Activated T-helper 2 cell treated with anti-CD3 and anti-CD28 coated beads, Interferon-gamma antibody, Interleukin-2, Interleukin-4, amounts not matched to agents 10 μg/mL and 5 μg/mL and 100 μg/mL, durations not matched to agents 14 hours and 24 hours and 36 hours (primary cell): Measurements from ENCODE around the gene DUSP5. TPM values are rescaled to one million over a fixed set of nuclear protein-coding genes. Genes with fewer than 3 reads are reported as not detected.

Experiments
- DNase-seq: peaks from one replicate; pipeline ENCODE4 v3.0.0; 2021; ENCODE audit warnings: low spot score
- H3K27ac Mint-ChIP-seq: one replicate; pipeline ENCODE4 v1.8.0; 2021; ENCODE audit warnings: mixed read lengths
- H3K27me3 Mint-ChIP-seq: one replicate; pipeline ENCODE4 v1.8.0; 2021; ENCODE audit warnings: low read depth, mixed read lengths
- H3K36me3 Mint-ChIP-seq: one replicate; pipeline ENCODE4 v1.8.0; 2021; ENCODE audit warnings: low read depth, mixed read lengths
- H3K4me1 Mint-ChIP-seq: one replicate; pipeline ENCODE4 v1.8.0; 2021; ENCODE audit warnings: low read depth, mixed read lengths
- H3K4me3 Mint-ChIP-seq: one replicate; pipeline ENCODE4 v1.8.0; 2021; ENCODE audit warnings: low read depth, mild to moderate bottlenecking, moderate library complexity, mixed read lengths
- H3K9me3 Mint-ChIP-seq: one replicate; pipeline ENCODE4 v1.8.0; 2021; ENCODE audit warnings: mixed read lengths
- intact Hi-C: fragments of 100-400 bp; cut with micrococcal nuclease; formaldehyde crosslinking; loops from one replicate; pipeline ENCODE4 v1.15.1; 2023
- total RNA-seq: library from RNA; stranded (reverse); gene quantifications from 2 replicates; pipeline ENCODE4 v1.2.3, GENCODE V29; 2022

Gene DUSP5
- total RNA-seq, 1 donor from 2014 or later = 86.2 TPM

DNA sequence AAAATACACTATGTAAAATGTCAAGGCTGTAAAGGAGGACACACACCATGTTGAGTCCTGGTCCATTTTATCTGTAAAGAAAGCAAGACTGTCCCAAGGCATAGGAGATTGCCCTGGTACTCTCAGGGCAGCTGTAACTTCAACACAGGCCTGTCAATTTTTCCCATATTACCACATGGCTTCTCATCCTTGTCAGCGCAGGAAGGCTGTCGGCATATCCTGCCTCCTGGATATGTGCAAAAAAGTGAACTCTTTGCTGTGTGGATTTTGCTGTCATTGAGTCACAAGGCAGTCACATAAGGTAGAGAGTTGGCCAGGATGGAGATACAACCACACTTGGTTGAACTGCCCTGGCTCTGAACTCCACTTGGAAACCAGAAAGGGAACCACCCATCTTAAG is 8.7 kb downstream of the DUSP5 start:
- no peaks in the 10 kb centered on the region for H3K9me3 Mint-ChIP-seq
- peaks cover 98% of the 10 kb centered on the region for H3K36me3 Mint-ChIP-seq
- H3K4me1 Mint-ChIP-seq = peaks cover 82% of the 10 kb centered on the region
- intact Hi-C loops = no loop called here
- H3K27ac Mint-ChIP-seq = no peak overlapping the region
- no peaks in the 10 kb centered on the region for H3K27me3 Mint-ChIP-seq
- no peak overlapping the region for H3K4me3 Mint-ChIP-seq
- no peak for DNase-seq

DNA sequence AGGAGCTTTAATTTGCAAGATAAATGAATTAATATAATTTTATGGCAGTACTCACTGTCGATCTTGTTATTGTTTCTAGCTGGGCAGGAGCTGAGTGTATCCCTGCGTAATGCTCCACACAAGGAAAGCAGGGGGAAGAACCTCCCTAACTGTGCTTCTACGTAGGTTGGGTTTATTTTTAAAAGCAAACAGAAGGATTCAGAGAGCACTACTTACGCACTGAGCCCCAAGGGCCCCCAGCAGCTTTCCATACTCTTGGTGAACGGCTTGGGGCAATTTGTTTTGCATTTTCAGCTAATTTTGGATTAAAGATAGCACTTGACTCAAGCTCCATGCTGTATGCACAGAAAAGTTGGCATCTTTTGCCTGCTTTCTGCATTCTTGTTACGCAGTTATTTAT is 9.6 kb downstream of the DUSP5 start:
- no peak overlapping the region for H3K4me3 Mint-ChIP-seq
- no peak for DNase-seq
- intact Hi-C loops = no loop called here
- H3K36me3 Mint-ChIP-seq = peaks cover 100% of the 10 kb centered on the region
- H3K9me3 Mint-ChIP-seq = no peaks in the 10 kb centered on the region
- H3K27ac Mint-ChIP-seq = no peak overlapping the region
- H3K27me3 Mint-ChIP-seq = no peaks in the 10 kb centered on the region
- peaks cover 85% of the 10 kb centered on the region for H3K4me1 Mint-ChIP-seq

DNA sequence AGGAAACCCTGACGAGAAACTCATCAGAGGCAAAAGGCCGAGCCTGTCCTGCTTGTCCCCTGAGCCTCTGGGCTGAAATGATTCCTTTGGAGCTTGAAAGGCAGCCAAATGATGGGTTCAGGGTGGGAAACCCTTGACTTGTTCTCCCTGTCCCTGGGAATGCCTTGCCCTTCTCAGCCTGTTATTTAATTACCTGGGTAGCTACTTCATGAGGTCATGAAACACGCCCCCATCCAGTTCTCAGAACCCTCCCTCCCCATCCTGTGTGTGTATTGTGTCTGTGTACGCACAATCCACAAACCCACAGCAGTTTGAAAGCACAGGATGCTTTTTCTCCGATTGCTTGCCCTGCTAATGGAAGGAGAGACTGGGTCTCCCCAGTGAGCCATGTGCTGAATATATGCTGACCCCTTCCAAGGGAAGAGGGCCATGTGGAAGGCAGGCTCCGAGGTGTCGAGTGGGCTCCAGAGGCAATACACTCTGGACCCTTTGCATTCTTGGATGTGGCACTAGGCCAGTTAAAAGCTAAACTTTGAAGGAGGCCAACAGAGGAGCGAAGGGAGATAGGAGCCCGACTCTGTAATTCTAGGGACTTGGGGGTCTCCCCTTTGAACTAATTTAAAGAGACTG is 10.6 kb downstream of the DUSP5 start:
- Mint-ChIP-seq H3K4me1 (peaks cover 85% of the 10 kb centered on the region), H3K9me3 (no peaks in the 10 kb centered on the region), H3K4me3 (no peak overlapping the region), H3K27me3 (no peaks in the 10 kb centered on the region), H3K36me3 (peaks cover 100% of the 10 kb centered on the region), H3K27ac (peak overlapping the region; percentile 35)
- intact Hi-C loops = no loop called here
- DNase-seq = no peak

DNA sequence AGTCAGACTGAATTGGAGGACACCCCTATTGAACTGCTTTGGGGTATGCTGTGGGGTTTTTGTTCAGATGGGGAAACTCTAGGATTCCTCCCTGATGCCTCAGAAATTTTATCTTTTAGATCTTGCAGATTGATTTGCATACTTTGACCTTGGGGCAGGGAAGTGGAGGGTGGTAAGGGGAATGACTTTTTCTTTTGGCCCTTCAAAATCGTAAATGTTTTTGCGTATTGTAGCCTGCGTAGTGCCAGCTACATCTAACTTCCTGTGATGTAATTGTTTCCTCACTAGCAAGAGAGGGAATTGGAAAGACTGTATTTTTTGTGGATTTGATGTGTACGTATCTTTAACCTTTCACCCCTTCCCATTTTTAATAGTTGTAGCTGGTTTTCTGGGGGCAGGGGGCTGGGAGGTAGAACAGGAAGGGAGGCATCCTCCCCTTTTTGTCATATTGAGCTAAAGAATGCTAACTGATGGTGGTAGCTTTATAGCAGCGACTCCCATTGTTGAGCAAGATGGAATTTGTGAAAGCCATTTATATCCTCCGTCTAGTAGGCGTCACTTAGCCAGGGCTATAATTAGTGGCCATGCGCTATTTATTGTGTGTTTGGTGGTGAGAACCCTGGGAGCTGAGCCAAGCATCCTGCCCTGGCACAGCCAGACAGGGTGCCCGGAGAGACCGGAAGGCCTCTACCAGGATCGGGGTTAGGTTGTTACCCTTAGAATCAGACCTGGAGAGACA is 11.3 kb downstream of the DUSP5 start:
- H3K4me1 Mint-ChIP-seq = peaks cover 84% of the 10 kb centered on the region
- no peaks in the 10 kb centered on the region for H3K27me3 Mint-ChIP-seq
- intact Hi-C loops = no loop called here
- H3K27ac Mint-ChIP-seq = peak overlapping the region; percentile 11
- peaks cover 100% of the 10 kb centered on the region for H3K36me3 Mint-ChIP-seq
- H3K9me3 Mint-ChIP-seq = no peaks in the 10 kb centered on the region
- no peak for DNase-seq
- H3K4me3 Mint-ChIP-seq = no peak overlapping the region

GRCh38 chr10:110509560-110509959 is 11.9 kb downstream of the DUSP5 start:
- Mint-ChIP-seq H3K4me1 (peaks cover 79% of the 10 kb centered on the region), H3K36me3 (peaks cover 99% of the 10 kb centered on the region), H3K9me3 (no peaks in the 10 kb centered on the region), H3K4me3 (no peak overlapping the region), H3K27ac (no peak overlapping the region), H3K27me3 (no peaks in the 10 kb centered on the region)
- intact Hi-C loops = no loop called here
- DNase-seq = no peak

DNA sequence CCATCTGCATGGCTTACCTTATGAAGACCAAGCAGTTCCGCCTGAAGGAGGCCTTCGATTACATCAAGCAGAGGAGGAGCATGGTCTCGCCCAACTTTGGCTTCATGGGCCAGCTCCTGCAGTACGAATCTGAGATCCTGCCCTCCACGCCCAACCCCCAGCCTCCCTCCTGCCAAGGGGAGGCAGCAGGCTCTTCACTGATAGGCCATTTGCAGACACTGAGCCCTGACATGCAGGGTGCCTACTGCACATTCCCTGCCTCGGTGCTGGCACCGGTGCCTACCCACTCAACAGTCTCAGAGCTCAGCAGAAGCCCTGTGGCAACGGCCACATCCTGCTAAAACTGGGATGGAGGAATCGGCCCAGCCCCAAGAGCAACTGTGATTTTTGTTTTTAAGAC is 12.4 kb downstream of the DUSP5 start:
- peaks cover 76% of the 10 kb centered on the region for H3K4me1 Mint-ChIP-seq
- no peaks in the 10 kb centered on the region for H3K9me3 Mint-ChIP-seq
- intact Hi-C loops = no loop called here
- no peaks in the 10 kb centered on the region for H3K27me3 Mint-ChIP-seq
- H3K36me3 Mint-ChIP-seq = peaks cover 99% of the 10 kb centered on the region
- no peak for DNase-seq
- no peak overlapping the region for H3K4me3 Mint-ChIP-seq
- H3K27ac Mint-ChIP-seq = no peak overlapping the region

- H3K4me3 Mint-ChIP-seq = no peak overlapping the region
- no peak for DNase-seq
- no peaks in the 10 kb centered on the region for H3K27me3 Mint-ChIP-seq
- intact Hi-C loops = no loop called here
- no peaks in the 10 kb centered on the region for H3K9me3 Mint-ChIP-seq
- peaks cover 70% of the 10 kb centered on the region for H3K4me1 Mint-ChIP-seq
- H3K36me3 Mint-ChIP-seq = peaks cover 99% of the 10 kb centered on the region
- peak overlapping the region; percentile 33 for H3K27ac Mint-ChIP-seq
Observed at GRCh38 chr10:110510730-110511129, 13.0 kb downstream of the DUSP5 start.

DNA sequence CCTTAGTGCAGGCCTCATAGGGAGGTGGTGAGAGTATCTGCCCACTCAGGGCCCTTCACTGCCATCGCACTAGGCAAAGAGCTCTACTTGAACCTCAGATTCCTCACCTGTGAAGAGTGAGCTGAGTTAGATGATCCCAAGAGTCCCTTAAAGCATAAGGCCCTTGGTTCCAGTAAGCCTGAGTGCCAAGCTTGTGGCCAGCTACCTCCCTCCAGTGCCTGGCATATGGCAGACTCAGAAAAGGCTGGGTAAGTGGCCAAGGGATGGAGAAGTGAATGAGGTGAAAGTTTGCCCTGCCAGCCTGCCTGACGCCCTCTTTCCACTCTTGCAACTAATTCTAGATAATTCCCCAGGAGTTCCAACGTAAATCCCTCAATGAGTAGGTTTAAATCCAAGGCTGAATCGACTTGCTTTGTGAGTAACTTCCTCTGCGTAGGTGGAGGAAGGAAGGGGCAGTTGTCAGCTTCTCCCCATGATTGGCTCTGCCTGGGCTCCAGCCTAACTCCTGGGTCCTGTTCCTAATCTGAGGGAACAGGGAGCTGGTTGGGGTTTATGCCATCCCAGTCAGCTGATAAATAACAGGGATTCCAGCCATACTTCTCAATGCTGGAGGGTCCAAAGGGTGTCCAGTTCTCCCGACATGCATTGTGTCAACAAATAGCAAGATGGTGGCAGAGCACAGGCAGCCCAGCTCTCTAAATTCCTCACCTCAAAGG is 14.2 kb downstream of the DUSP5 start:
- peak overlapping the region; percentile 78 for H3K27ac Mint-ChIP-seq
- H3K36me3 Mint-ChIP-seq = peaks cover 93% of the 10 kb centered on the region
- H3K4me3 Mint-ChIP-seq = peak overlapping the region; percentile 26
- intact Hi-C loops = loop anchor here (1.0 to 2.0 kb wide), 4 partner anchors 8 to 24 kb away; partner anchors contain the start of gene DUSP5
- no peaks in the 10 kb centered on the region for H3K27me3 Mint-ChIP-seq
- H3K9me3 Mint-ChIP-seq = no peaks in the 10 kb centered on the region
- H3K4me1 Mint-ChIP-seq = peaks cover 63% of the 10 kb centered on the region
- no peak for DNase-seq

DNA sequence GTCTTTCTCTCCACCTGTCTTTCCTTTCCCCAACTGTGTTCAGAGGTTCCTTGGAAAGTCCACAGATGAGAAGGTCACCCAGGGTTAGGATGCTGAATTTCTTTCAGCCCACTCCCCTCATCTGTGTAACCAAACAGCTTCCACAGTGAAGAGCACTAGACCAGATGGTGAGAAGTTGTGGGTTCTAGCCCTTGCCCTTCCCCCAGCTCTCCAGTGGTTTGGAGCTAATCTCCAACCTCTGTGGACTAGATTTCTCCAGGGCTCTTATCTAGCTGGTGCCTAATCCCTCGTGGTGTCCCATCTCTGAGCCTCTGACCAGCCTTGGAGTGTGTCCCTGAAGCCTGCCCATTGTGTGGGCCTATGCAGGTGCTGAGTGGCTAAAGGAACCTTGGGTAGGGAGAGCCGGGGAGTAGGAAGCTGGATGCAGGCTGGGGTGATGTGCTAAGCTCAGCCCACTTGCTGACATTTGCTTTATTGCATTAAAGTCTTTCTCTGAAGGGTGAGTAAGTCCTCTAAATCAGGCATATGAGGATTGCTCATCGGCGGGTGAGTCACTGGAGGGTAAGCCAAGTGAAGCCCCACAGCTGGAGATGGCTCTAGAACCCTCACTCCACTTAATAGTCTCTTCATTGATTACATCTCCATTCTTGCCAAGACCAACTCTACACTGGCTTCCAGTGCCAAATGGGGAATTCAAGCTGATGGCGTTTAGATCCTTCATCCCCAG is 14.9 kb downstream of the DUSP5 start:
- peak overlapping the region; percentile 26 for H3K4me3 Mint-ChIP-seq
- no peak for DNase-seq
- no peaks in the 10 kb centered on the region for H3K9me3 Mint-ChIP-seq
- H3K36me3 Mint-ChIP-seq = peaks cover 90% of the 10 kb centered on the region
- peaks cover 60% of the 10 kb centered on the region for H3K4me1 Mint-ChIP-seq
- no peaks in the 10 kb centered on the region for H3K27me3 Mint-ChIP-seq
- peak overlapping the region; percentile 78 for H3K27ac Mint-ChIP-seq
- intact Hi-C loops = loop anchor here (1.0 to 2.0 kb wide), 4 partner anchors 8 to 24 kb away; partner anchors contain the start of gene DUSP5

DNA sequence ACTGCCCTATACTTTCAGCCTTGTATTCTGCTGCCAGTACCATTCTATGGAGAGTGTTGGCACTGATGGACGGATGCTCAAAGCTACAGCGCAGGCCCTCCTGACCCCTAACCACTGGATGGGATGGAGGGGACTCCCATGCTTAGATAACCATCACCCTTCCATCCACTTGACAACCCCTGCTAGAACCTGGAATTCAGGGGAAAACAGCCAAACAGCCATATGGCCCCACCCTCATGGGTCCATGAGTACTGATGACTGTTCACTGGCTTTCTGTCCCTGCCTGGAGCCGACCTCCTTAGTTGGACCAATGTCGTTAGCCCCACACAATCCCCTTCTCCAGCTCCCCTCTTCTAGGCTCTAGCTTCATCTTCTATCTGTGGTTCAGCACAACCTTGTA is 16.2 kb downstream of the DUSP5 start:
- Mint-ChIP-seq H3K9me3 (no peaks in the 10 kb centered on the region), H3K27ac (peak overlapping the region; percentile 42), H3K36me3 (peaks cover 88% of the 10 kb centered on the region), H3K4me3 (no peak overlapping the region), H3K27me3 (no peaks in the 10 kb centered on the region), H3K4me1 (peaks cover 47% of the 10 kb centered on the region)
- intact Hi-C loops = loop anchor here (2.0 kb wide), 2 partner anchors 15 to 17 kb away; partner anchors contain the start of gene DUSP5
- DNase-seq = no peak

DNA sequence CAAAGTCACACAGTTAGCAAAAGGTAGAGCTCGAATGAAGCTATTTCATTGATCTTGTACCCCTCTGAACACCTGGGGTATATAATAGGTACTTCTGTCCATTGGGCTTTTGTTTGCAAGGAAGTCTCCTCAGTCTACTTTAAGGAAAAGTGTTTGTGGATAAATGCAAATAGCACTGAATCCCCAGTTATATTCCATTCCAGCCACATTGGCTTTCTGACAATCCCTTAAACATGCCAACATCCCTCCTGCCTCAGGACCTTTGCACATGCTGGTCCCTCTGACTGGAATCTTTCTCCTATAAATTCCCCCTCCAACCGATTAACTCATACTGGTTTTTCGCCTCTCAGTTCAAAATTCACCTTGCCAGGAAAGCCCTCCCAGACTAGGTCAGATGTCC is 17.1 kb downstream of the DUSP5 start:
- Mint-ChIP-seq H3K9me3 (no peaks in the 10 kb centered on the region), H3K36me3 (peaks cover 87% of the 10 kb centered on the region), H3K27me3 (no peaks in the 10 kb centered on the region), H3K4me3 (no peak overlapping the region), H3K4me1 (peaks cover 46% of the 10 kb centered on the region), H3K27ac (peak overlapping the region; percentile 9)
- DNase-seq = no peak
- intact Hi-C loops = no loop called here

DNA sequence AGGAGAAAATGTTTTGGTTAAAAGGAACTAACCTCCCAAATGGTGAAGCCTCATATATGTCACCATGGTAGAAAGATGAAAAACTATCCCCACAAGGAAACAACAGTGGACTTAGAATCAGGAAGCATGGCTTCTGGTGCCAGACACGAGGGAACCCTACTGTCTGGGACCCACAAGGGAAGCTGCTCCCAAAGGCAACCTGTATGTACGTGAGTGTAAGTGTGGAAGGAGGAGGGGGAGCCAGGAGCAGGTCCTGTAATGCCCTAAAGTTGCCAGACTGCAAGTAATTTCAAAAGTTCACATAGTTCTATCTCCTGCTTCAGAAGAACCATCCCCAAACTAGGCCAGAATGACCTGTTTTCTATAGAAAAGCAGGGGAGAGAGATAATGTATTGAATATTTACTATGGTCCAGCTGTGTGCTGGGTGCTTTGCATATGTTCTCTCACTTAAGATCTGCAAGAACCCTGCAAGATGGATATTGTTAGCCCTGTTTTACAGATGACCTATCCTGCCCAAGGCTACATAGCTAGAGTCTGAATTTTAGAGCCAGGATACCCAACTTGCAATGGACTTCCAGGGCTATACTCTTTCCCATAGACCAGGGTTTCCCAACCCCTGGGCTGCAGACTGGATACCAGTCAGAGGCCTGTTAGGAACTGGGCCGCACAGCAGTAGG is 19.2 kb downstream of the DUSP5 start:
- DNase-seq = no peak
- Mint-ChIP-seq H3K9me3 (no peaks in the 10 kb centered on the region), H3K27ac (peak overlapping the region; percentile 37), H3K4me1 (peaks cover 30% of the 10 kb centered on the region), H3K27me3 (no peaks in the 10 kb centered on the region), H3K36me3 (peaks cover 73% of the 10 kb centered on the region), H3K4me3 (no peak overlapping the region)
- intact Hi-C loops = no loop called here
